ENCODE measurements around the gene DNAH10.
A peak's percentile ranks its signal among the peaks of the same experiment; 100 is the strongest.

DNAH10 gene

GRCh38 chr12:123935956-123936355 lies 173.9 kb downstream of the DNAH10 start:
- Histone ChIP-seq H2AFZ (ENCODE audit: low read length) (no peak overlapping the region), H3K4me2 (ENCODE audit: low read depth, low read length, poor library complexity, severe bottlenecking) (no peak overlapping the region), H3K4me3 (ENCODE audit: low read length, poor library complexity, severe bottlenecking) (no peak overlapping the region), H3K27me3 (ENCODE audit: insufficient read depth, low read length, poor library complexity, severe bottlenecking) (no peaks in the 10 kb centered on the region), H3F3A (ENCODE audit: low read depth) (no peaks in the 10 kb centered on the region), H3K9me3 (ENCODE audit: insufficient read depth, low read depth, low read length) (no peaks in the 10 kb centered on the region), H3K9ac (ENCODE audit: low read depth, low read length, poor library complexity, severe bottlenecking) (no peak overlapping the region), H3K79me2 (ENCODE audit: insufficient read depth, low read length) (no peaks in the 10 kb centered on the region), H3K4me1 (ENCODE audit: insufficient read depth, low read length, poor library complexity, severe bottlenecking) (peaks cover 14% of the 10 kb centered on the region), H3K36me3 (ENCODE audit: insufficient read depth, low read length) (no peaks in the 10 kb centered on the region), H4K20me1 (ENCODE audit: insufficient read depth, low read length, poor library complexity, severe bottlenecking) (no peaks in the 10 kb centered on the region), H3K9me2 (replicated peaks; ENCODE audit: low read depth, low read length) (no peaks in the 10 kb centered on the region)
- no peak for TF ChIP-seq EZH2phosphoT487 (IDR thresholded peaks at IDR 0.05; ENCODE audit: borderline replicate concordance)
- TF ChIP-seq CTCF (conservative IDR thresholded peaks at IDR 0.05; ENCODE audit: low read length), result no peak

GRCh38 chr12:123936471-123936870 lies 174.4 kb downstream of the DNAH10 start:
- peaks cover 14% of the 10 kb centered on the region for H3K4me1 ChIP-seq (ENCODE audit: insufficient read depth, low read length, poor library complexity, severe bottlenecking)
- no peaks in the 10 kb centered on the region for H3K36me3 ChIP-seq (ENCODE audit: insufficient read depth, low read length)
- H4K20me1 ChIP-seq (ENCODE audit: insufficient read depth, low read length, poor library complexity, severe bottlenecking), result no peaks in the 10 kb centered on the region
- TF ChIP-seq CTCF (conservative IDR thresholded peaks at IDR 0.05; ENCODE audit: low read length) (no peak), EZH2phosphoT487 (IDR thresholded peaks at IDR 0.05; ENCODE audit: borderline replicate concordance) (no peak)
- no peak overlapping the region for H3K4me2 ChIP-seq (ENCODE audit: low read depth, low read length, poor library complexity, severe bottlenecking)
- no peak overlapping the region for H2AFZ ChIP-seq (ENCODE audit: low read length)
- no peaks in the 10 kb centered on the region for H3K27me3 ChIP-seq (ENCODE audit: insufficient read depth, low read length, poor library complexity, severe bottlenecking)
- H3K9me2 ChIP-seq (replicated peaks; ENCODE audit: low read depth, low read length), result no peaks in the 10 kb centered on the region
- H3K9ac ChIP-seq (ENCODE audit: low read depth, low read length, poor library complexity, severe bottlenecking), result no peak overlapping the region
- no peaks in the 10 kb centered on the region for H3K79me2 ChIP-seq (ENCODE audit: insufficient read depth, low read length)
- H3K4me3 ChIP-seq (ENCODE audit: low read length, poor library complexity, severe bottlenecking), result no peak overlapping the region
- H3K9me3 ChIP-seq (ENCODE audit: insufficient read depth, low read depth, low read length), result no peaks in the 10 kb centered on the region
- no peaks in the 10 kb centered on the region for H3F3A ChIP-seq (ENCODE audit: low read depth)

- H3K27me3 ChIP-seq (ENCODE audit: insufficient read depth, low read length, poor library complexity, severe bottlenecking), result no peaks in the 10 kb centered on the region
- peak overlapping the region; percentile 53 for H3K4me2 ChIP-seq (ENCODE audit: low read depth, low read length, poor library complexity, severe bottlenecking)
- no peaks in the 10 kb centered on the region for H3K36me3 ChIP-seq (ENCODE audit: insufficient read depth, low read length)
- peaks cover 14% of the 10 kb centered on the region for H3K4me1 ChIP-seq (ENCODE audit: insufficient read depth, low read length, poor library complexity, severe bottlenecking)
- H3K79me2 ChIP-seq (ENCODE audit: insufficient read depth, low read length), result no peaks in the 10 kb centered on the region
- H3K4me3 ChIP-seq (ENCODE audit: low read length, poor library complexity, severe bottlenecking), result no peak overlapping the region
- TF ChIP-seq EZH2phosphoT487 (IDR thresholded peaks at IDR 0.05; ENCODE audit: borderline replicate concordance) (no peak), CTCF (conservative IDR thresholded peaks at IDR 0.05; ENCODE audit: low read length) (no peak)
- H3K9ac ChIP-seq (ENCODE audit: low read depth, low read length, poor library complexity, severe bottlenecking), result no peak overlapping the region
- H3K9me2 ChIP-seq (replicated peaks; ENCODE audit: low read depth, low read length), result no peaks in the 10 kb centered on the region
- no peaks in the 10 kb centered on the region for H3K9me3 ChIP-seq (ENCODE audit: insufficient read depth, low read depth, low read length)
- H3F3A ChIP-seq (ENCODE audit: low read depth), result no peaks in the 10 kb centered on the region
- no peak overlapping the region for H2AFZ ChIP-seq (ENCODE audit: low read length)
- H4K20me1 ChIP-seq (ENCODE audit: insufficient read depth, low read length, poor library complexity, severe bottlenecking), result no peaks in the 10 kb centered on the region
Observed at GRCh38 chr12:123936956-123937706, 175.0 kb downstream of the DNAH10 start.

Measured in Loucy (cell line).